ENCODE results near the gene INPP5F.

Gene INPP5F

GRCh38 chr10:119803264-119803663 is 77.4 kb downstream of the INPP5F start:
- no peak overlapping the region for H3K27ac ChIP-seq
- no peak for DNase-seq (ENCODE audit: low read depth, low spot score)
- TF ChIP-seq EZH2 (IDR thresholded peaks at IDR 0.05) (no peak), FOXP2 (optimal IDR thresholded peaks at IDR 0.05; ENCODE audit: control extremely low read depth, extremely low read length, insufficient read depth) (no peak), POLR2AphosphoS5 (IDR thresholded peaks at IDR 0.05; ENCODE audit: borderline replicate concordance, low read depth, low read length) (no peak)
- no peak overlapping the region for H3K4me3 ChIP-seq
- H3K9me3 ChIP-seq (ENCODE audit: low read depth, low read length), result no peaks in the 10 kb centered on the region
- H3K9ac ChIP-seq (ENCODE audit: insufficient read length), result no peak overlapping the region
- no peaks in the 10 kb centered on the region for H3K36me3 ChIP-seq (ENCODE audit: insufficient read depth, low read length)

GRCh38 chr10:119805702-119806230 is 79.9 kb downstream of the INPP5F start:
- H3K9ac ChIP-seq (ENCODE audit: insufficient read length), result no peak overlapping the region
- no peak overlapping the region for H3K4me3 ChIP-seq
- H3K36me3 ChIP-seq (ENCODE audit: insufficient read depth, low read length), result no peaks in the 10 kb centered on the region
- TF ChIP-seq POLR2AphosphoS5 (IDR thresholded peaks at IDR 0.05; ENCODE audit: borderline replicate concordance, low read depth, low read length) (no peak), FOXP2 (optimal IDR thresholded peaks at IDR 0.05; ENCODE audit: control extremely low read depth, extremely low read length, insufficient read depth) (no peak), EZH2 (IDR thresholded peaks at IDR 0.05) (no peak)
- no peak for DNase-seq (ENCODE audit: low read depth, low spot score)
- H3K27ac ChIP-seq, result no peak overlapping the region; the same call in 1 of the 2 replicates
- H3K9me3 ChIP-seq (ENCODE audit: low read depth, low read length), result no peaks in the 10 kb centered on the region

GRCh38 chr10:119806334-119807130 is 80.7 kb downstream of the INPP5F start:
- no peak overlapping the region for H3K4me3 ChIP-seq
- no peak overlapping the region for H3K9ac ChIP-seq (ENCODE audit: insufficient read length)
- H3K9me3 ChIP-seq (ENCODE audit: low read depth, low read length), result no peaks in the 10 kb centered on the region
- no peaks in the 10 kb centered on the region for H3K36me3 ChIP-seq (ENCODE audit: insufficient read depth, low read length)
- no peak for TF ChIP-seq EZH2 (IDR thresholded peaks at IDR 0.05)
- TF ChIP-seq FOXP2 (optimal IDR thresholded peaks at IDR 0.05; ENCODE audit: control extremely low read depth, extremely low read length, insufficient read depth), result no peak
- no peak for TF ChIP-seq POLR2AphosphoS5 (IDR thresholded peaks at IDR 0.05; ENCODE audit: borderline replicate concordance, low read depth, low read length)
- no peak for DNase-seq (ENCODE audit: low read depth, low spot score)
- no peak overlapping the region for H3K27ac ChIP-seq

- H3K9me3 ChIP-seq (ENCODE audit: low read depth, low read length), result no peaks in the 10 kb centered on the region
- TF ChIP-seq POLR2AphosphoS5 (IDR thresholded peaks at IDR 0.05; ENCODE audit: borderline replicate concordance, low read depth, low read length) (no peak), EZH2 (IDR thresholded peaks at IDR 0.05) (no peak), FOXP2 (optimal IDR thresholded peaks at IDR 0.05; ENCODE audit: control extremely low read depth, extremely low read length, insufficient read depth) (no peak)
- no peak overlapping the region for H3K9ac ChIP-seq (ENCODE audit: insufficient read length)
- H3K4me3 ChIP-seq, result no peak overlapping the region
- H3K27ac ChIP-seq, result no peak overlapping the region
- no peaks in the 10 kb centered on the region for H3K36me3 ChIP-seq (ENCODE audit: insufficient read depth, low read length)
- no peak for DNase-seq (ENCODE audit: low read depth, low spot score)
Measured at GRCh38 chr10:119807960-119808697, 82.3 kb downstream of the INPP5F start.

- no peaks in the 10 kb centered on the region for H3K9me3 ChIP-seq (ENCODE audit: low read depth, low read length)
Measured at GRCh38 chr10:119811122-119811521, 85.3 kb downstream of the INPP5F start.

GRCh38 chr10:119812684-119813083 is 86.8 kb downstream of the INPP5F start:
- TF ChIP-seq EZH2 (IDR thresholded peaks at IDR 0.05) (no peak), POLR2AphosphoS5 (IDR thresholded peaks at IDR 0.05; ENCODE audit: borderline replicate concordance, low read depth, low read length) (no peak), FOXP2 (optimal IDR thresholded peaks at IDR 0.05; ENCODE audit: control extremely low read depth, extremely low read length, insufficient read depth) (no peak)
- no peaks in the 10 kb centered on the region for H3K9me3 ChIP-seq (ENCODE audit: low read depth, low read length)
- no peaks in the 10 kb centered on the region for H3K36me3 ChIP-seq (ENCODE audit: insufficient read depth, low read length)
- H3K4me3 ChIP-seq, result no peak overlapping the region
- H3K9ac ChIP-seq (ENCODE audit: insufficient read length), result no peak overlapping the region
- DNase-seq (ENCODE audit: low read depth, low spot score), result no peak
- no peak overlapping the region for H3K27ac ChIP-seq

More at GRCh38 chr10:119811122-119811521, 85.3 kb downstream of the INPP5F start:
- Histone ChIP-seq H3K27ac (no peak overlapping the region), H3K9ac (ENCODE audit: insufficient read length) (no peak overlapping the region), H3K36me3 (ENCODE audit: insufficient read depth, low read length) (no peaks in the 10 kb centered on the region), H3K4me3 (no peak overlapping the region)
- TF ChIP-seq EZH2 (IDR thresholded peaks at IDR 0.05) (no peak), POLR2AphosphoS5 (IDR thresholded peaks at IDR 0.05; ENCODE audit: borderline replicate concordance, low read depth, low read length) (no peak), FOXP2 (optimal IDR thresholded peaks at IDR 0.05; ENCODE audit: control extremely low read depth, extremely low read length, insufficient read depth) (no peak)
- no peak for DNase-seq (ENCODE audit: low read depth, low spot score)

GRCh38 chr10:119815671-119816070 is 89.8 kb downstream of the INPP5F start:
- Histone ChIP-seq H3K36me3 (ENCODE audit: insufficient read depth, low read length) (no peaks in the 10 kb centered on the region), H3K9me3 (ENCODE audit: low read depth, low read length) (no peaks in the 10 kb centered on the region), H3K9ac (ENCODE audit: insufficient read length) (no peak overlapping the region), H3K4me3 (no peak overlapping the region), H3K27ac (no peak overlapping the region)
- no peak for DNase-seq (ENCODE audit: low read depth, low spot score)
- TF ChIP-seq FOXP2 (optimal IDR thresholded peaks at IDR 0.05; ENCODE audit: control extremely low read depth, extremely low read length, insufficient read depth) (no peak), POLR2AphosphoS5 (IDR thresholded peaks at IDR 0.05; ENCODE audit: borderline replicate concordance, low read depth, low read length) (no peak), EZH2 (IDR thresholded peaks at IDR 0.05) (no peak)

All from SK-N-MC (cell line).